GM19452 (cell line): Measurements from ENCODE around the gene ACSF3.
"Not testable (repeated sequence)": the region's sequence is repeated elsewhere in the genome, so short reads cannot be mapped to it uniquely, and the experiment has no call there.

Experiments
- ATAC-seq: cut with Tn5 transposase; IDR thresholded peaks from one replicate; pipeline ENCODE4 v1.9.1; 2021; ENCODE audit not compliant: unreplicated experiment

ACSF3 gene

DNA sequence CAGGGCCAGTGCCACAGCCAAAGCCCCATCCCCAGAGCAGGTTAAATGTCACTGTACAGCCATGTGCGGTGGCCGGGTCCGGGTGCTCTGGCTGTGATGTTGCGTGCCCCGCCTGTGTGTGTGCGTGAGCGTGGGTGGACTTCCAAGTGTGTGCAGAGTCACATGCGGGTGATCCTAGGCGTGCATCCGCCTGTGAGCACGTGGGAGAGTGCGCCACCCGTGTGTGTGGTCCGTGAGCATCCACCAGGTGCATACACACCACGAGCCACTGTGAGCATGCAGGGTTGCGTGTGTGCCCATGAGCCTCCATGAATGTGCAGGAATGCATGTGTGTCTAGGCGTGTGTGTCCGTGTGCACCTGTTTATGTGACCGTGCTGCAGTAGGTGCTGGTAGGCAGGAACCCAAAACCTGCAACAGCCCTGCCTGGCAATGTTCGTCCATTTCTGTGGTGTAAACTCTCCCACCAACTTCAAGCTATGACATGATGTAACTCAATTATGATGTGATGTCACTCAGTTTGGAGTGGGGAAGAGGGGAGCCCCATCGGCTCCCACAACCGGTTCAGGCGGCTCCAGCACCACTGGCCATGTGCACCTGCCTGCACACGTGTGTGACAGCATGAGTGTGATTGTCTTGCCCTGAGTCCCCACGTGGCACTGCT, 37.6 kb upstream of the ACSF3 start:
- no peak for ATAC-seq

DNA sequence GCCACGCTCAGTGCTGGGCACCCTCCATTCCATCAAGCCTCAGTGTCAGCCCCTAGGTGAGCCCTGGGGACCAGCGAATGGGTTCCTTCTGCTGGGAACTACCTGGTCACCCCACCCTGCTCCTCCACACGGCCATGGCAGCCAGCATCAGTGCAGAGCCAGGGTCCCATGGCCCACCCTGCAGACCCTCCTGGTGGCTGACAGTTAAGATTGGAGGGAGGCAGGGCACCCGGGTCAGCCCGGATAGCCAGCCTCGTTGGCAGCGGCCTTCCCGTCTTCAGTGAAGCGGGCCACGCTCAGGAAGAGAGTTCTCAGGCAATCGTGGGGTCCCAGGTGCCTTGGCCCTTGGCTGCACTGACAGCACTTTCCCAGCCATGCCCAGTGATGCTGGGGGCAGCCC, 37.1 kb upstream of the ACSF3 start:
- ATAC-seq = no peak

DNA sequence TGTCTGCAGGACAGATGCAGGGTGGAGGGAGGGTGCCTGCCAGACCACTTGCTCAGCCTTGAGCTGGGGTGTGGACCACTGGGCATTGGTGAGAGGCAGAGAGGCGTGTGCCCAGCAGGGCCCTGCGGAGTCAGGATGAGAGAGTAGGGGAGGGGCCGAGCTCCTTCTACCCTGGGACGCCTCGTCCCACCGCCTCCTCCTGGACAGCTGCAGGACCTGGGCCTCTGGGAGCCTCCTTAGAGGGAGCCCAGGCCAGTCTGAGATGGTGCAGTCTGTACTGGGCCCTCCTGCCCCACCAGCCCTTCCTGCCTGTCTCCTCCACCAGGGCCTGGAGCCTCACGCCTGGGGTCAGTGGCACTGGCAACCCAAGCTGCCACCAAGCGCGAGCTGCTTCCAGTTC, 35.9 kb upstream of the ACSF3 start:
- no peak for ATAC-seq

DNA sequence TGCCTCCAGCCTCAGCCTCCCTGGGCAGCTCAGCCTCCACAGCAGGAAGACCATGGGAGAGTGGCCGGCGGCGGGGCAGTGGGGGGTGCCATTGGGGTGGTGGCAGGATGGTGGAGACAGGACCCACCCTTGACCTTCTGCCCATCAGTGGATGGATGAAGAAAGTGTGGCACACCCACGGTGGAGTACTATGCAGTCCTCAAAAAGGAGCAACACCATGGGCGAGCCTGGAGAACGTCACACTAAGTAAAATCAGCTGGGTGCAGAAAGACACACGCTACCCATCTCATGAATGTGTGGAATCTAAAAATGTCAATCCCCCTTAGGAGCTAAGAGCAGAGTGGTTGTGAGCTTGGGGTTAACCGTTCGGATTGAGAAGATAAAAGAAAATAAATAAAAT, 34.8 kb upstream of the ACSF3 start:
- no peak for ATAC-seq

DNA sequence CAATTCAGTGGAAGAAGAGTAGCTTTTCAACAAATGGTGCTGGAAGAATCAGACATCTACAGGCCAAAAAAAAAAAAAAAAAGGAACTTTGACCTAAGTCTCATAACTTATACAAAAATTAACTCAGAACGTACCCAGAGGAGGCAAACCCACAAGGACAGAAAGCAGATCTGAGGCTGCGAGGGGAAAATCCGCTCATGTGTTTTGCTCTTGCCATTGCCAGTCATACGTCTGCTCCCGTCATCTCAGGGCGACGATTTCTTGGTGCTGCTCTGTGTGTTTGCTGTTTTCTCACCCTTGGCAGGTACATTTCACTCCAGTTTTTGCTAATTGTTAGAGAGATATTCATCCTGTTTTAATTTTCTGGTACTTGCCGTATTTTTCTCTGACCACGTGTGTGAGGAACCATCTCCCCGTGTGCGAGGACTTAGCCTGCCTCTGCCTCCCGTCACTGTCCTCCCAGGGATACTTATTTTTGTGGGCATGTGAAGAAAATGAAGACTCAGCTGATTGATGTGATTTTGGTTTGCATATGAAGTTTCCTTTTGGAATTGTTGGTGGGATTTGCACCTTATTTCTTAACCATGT, 33.4 kb upstream of the ACSF3 start:
- ATAC-seq = no peak

DNA sequence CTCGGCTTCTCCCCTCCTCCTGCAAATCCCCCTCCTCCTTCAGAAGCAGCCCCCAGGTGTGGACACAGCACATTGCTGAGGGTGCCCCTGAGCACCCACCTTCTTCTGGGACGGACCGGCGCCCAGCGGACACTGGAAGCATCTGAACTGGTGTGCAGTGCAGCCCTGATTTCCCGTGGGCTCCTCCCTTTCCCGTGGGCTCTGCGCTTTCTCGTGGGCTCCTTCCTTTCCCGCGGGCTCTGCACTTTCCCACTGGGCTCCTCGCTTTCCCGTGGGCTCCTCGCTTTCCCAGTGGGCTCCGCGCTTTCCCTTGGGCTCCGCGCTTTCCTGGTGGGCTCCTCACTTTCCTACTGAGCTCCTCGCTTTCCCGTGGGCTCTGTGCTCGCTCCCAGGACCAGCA, 32.6 kb upstream of the ACSF3 start:
- ATAC-seq = no peak

DNA sequence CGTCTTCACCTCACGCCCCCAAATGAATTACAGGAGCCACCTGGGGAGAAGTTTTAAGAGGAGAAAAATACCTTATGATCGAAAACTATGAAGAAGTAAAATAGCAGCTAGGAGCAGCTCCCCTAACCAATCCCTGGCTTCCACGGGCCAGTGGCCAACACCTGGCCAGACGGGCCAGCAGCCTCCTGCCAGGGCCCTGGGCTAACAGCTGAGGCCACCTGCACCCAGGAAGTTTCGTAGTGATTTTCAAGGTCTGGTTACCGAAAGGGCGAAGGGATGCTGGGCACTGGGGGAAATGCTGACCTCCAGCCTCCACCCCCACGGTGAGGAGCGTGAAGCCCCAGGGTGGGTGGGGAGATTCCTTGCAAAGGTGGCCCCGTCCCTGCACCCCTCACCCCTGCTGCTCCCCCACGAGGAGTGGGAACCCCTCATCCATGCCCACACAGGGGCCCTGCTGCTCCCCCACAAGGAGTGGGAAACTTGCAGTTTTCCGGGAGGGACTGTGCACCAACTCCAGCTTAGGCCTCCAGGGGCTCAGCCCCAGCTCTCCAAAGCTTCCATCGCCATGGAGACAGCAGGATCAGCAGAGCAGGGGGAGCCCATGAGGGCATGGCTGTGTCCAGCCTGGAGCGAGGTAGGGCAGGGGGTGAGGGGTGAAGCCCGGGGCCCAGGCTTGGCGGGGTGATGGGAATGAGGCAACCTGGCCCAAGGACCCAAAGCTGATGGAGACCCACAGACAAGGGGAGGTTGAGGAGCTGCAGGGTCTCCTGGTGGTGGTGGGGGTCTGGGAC, 31.9 kb upstream of the ACSF3 start:
- ATAC-seq = no peak

DNA sequence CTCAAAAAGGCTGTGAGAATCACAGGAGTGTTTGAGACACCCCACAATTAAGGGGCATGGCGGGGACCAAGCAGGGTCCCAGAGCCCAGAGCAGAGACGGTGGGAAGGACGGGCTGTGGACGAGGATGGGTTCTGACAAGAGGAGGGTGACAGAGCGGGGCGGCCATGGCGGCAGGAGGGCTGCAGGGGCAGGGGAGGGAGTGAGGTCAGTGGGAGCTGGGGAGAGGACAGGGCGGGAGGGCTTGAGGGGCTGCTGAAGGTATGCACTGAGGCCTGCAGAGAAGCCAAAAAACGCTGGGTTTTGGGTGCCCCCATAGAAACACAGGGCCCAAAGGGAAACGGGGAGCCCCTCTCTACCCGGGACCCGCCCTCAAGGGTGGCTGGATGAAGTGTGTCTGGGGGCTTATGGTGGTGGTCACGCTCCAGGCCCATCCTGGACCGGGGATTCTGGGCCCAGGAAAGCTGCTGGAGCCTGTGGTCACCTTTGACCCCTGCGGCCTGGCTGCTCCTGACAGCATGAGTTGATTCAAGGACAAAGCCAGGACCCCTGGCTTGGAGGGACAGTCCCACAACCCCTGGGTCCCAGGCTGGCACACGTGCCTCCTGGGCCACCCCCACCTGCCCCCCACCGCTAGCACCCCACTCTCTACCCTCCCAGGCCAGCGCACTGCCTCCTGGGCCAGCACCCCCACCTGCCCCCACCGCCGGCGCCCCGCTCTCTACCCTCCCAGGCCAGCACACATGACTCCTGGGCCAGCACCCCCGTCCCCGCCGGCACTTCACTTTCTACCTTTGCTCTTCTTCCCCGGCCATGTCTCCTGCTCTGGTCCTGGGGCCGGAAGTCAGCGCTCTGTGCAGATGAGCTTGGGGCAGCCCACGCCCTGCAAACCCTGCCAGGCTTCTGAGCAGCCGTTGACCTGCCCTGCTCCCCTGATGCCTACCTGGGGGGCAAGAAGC, 31.0 kb upstream of the ACSF3 start:
- ATAC-seq = no peak

DNA sequence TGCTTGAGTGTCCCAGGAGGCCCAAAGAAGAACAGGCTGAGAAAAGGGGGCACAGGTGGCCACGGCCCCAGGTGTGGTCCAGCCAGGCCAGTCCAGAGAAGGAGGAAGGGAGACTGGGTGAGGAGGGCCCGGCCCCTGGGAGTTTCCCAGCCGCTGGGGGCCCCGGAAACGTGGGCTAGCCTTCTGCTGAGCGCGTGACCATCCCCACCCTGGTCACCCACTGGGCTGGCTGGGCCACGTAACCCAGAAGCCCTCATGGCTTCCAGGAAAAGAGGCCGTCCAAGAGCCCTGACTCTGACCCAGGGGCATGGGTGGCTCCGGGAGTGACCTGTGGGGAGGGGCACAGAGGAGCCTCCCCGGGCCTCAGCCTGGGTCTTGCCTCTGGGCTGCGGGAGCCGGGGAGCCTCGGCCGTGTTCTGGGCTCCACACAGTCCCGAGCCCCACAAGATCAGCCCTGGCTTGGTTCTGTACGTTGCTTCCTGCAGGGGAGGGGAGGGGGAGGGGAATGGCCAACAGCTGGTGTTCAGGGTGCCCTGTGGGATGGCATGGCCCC, 29.8 kb upstream of the ACSF3 start:
- no peak for ATAC-seq

DNA sequence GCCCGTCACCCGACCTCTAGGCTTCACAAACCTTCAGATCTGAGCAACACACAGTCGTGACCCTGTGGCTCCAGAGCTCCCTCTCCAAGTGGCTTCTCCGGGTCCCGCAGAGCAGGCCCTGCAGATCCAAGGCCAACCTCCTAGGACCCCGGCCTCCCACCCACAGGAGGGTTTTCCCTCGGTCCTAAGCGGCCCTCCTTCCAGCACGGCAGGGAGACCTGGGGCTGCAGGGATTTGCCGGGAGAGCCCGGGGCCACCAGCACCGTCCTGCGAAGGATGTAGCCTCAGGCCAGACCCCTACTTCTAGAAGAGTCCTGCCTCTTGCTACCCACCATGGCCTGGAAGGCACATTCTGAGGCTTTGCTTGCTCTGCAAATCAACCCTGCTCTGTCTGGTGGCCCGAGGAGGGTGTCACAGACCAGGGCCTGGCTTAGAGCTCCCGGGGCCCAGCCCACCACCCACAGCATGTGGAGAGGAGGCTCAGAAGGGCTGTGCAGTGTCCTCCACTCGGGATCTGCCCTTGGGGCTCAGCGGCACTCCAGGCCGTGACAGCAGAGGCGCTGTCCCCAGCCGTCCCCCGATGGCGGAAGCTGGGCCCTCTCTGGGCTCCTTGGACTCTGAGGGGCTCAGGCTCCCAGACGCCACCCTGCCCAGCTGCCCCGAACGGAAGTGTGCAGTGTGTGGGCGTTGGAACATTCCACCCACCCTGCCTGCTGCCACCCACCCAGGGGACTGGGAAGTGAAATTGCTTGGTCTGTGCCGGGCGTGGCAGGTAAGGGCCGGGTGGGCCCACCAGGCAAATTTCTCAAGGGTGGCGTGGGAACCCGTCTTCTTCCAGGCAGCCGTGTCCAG, 28.8 kb upstream of the ACSF3 start:
- no peak for ATAC-seq

DNA sequence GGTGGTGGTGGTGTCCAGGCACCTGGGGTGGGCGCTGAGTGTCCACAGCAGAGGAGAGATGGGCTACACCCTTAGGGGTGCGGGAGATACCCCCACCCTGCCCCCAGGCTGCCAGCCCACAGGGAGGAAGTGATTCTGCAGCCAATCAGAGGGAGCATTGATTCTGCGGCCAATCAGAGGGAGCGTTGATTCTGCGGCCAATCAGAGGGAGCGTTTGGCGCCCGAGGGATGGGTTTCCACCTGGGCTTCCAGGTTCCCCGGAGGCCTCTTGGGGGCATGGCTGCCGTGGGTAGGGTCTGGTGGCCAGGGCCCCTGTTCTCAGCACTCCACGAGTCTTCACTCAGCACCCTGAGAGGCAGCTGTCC, 28.2 kb upstream of the ACSF3 start:
- no peak for ATAC-seq

DNA sequence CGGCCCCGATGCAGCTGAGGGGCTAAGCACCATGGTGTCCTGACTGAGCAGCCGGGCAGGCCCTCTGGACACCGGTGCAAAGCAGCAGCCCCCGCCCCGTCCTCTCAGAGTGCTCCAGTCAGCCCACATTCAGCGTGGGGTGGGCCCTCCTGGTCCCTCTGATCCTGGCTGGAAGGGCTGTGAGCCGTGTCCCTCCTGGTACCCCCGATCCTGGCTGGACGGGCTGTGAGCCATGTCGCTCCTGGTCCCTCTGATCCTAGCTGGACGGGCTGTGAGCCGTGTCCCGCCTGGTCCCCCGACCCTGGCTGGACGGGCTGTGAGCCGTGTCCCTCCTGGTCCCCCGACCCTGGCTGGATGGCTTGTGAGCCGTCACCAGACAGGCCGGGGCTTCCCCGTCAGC, 26.9 kb upstream of the ACSF3 start:
- ATAC-seq = no peak

DNA sequence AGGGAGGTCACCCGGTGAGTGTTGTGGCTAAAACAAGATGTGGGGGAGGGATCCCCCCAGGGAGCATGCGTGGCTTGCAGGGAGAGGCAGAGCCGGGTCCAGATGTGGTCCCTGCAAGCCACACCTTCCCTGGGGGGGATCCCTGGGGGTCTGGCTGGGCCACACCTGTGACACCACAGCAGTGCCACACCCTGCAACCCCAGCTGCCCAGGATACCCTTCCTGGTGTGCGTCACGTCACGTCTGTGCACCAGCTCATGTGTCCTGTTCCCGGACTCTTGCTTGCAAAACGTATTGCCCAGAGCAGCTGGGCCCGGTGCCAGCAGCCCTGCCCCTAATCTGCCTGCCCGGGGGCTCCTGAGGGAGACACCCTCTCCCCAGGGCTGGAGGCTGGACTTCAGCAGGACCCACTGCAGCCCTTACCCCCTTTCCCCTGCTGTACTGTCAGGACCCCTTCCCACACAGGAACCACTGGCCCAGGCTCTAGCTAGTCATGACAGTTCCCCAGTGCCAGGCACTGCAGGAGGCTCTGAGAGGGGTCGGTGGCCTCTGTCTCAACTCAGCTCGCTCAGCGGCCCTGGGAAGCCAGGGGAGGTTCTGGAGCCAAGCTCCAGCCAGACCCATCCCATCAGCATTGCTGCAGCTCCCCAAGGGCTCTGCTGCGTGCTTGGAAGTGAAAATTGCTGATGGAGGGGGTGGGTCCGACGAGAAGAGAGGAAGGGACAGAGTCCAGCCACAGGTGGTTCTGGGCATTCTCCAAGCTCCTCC, 25.8 kb upstream of the ACSF3 start:
- no peak for ATAC-seq

DNA sequence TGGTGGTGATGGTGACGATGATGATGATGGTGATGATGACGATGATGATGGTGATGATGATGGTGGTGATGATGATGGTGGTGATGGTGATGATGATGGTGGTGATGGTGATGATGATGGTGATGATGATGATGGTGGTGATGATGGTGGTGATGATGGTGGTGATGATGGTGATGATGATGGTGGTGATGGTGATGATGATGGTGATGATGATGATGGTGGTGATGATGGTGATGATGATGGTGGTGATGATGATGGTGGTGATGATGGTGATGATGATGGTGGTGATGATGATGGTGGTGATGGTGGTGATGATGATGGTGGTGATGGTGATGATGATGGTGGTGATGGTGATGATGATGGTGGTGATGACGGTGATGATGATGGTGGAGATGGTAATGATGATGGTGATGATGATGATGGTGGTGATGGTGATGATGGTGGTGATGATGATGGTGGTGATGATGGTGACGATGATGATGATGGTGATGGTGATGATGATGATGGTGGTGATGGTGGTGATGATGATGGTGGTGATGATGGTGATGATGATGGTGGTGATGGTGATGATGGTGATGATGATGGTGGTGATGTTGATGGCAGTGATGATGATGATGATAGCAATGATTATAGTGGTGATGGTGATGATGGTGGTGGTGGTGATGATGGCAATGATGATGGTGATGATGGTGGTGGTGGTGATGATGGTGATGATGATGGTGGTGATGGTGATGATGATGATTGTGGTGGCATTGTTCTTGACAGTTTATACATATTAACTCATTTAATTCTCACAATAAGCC, 24.6 kb upstream of the ACSF3 start:
- not testable (repeated sequence) for ATAC-seq

DNA sequence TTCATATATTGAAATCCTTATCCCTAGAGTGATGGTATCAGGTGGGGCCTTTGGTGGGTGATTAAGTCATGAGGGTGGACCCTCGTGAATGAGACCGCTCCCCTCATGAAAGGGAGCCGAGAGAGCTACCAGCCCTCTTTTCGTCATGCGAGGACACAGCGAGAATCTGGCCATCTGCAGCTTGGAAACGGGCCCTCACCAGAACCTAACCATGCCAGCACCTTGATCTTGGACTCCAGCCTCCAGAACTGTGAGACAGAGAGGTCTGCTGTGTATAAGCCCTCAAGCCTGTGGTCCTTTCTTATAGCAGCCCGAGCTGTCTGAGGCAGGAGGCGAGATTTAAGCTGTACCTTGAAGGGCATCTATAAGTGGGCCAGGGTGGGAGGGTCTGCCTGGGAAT, 23.7 kb upstream of the ACSF3 start:
- no peak for ATAC-seq

DNA sequence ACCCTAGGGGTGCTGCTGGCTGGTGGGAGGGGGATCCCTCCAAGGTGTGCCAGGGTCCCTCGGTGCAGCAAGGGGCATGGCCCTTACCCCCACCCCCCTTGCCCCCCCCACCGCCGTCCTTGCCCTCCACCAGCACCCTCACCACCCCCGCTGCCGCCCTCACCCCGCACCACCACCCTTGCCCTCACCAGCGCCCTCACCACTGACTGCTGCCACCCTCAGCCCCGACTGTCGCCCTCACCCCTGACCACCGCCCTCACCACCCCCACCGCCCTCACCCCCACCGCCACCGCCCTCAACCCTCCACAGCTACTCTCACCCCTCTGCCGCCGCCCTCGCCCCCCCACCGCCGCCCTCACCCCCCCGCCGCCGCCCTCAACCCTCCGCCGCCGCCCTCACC, 23.1 kb upstream of the ACSF3 start:
- ATAC-seq = no peak

DNA sequence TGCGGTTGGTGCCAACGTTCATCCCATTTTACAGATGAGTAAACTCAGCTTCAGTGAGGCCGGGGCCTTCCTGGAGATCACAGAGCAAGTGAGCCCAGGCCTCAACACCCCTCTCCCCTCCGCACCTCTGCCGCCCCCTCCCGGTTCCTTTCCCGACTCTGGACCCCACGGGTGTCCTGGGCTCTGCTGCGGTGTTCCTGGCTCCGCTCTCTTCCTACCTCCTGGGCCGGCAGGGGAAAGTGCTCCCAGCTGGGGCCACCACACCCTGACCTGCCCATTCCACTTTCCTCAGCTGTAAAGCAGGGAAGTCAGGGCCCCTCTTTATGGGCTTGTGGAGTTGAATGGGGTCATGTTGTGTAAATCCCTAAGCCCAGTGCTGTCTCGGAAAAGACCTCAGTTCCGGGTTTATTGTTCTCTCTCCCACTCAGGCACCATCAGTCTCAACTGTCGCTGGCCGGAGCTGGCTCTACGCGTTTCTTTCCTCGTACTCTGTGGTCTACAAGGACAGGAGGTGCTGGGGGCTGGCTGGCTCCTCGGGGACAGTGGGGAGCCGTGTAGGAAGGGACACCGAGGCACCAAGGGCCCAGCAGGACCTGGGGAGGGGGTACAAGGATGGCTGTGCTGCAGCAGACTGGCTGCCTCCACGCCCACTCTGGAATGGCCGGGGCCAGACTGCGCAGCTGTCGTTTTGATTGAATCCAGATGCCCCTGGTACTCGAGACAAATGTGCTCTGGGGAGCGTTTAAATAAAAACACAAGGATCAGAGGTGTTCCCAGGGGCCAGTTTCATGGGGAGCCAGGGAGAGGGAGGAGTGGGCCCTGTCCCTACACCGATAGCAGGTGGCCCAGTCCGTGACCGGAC, 21.7 kb upstream of the ACSF3 start:
- ATAC-seq = no peak
